ENCODE measurements around the gene MUC5AC.
"Not testable (repeated sequence)": the region's sequence is repeated elsewhere in the genome, so short reads cannot be mapped to it uniquely, and the experiment has no call there.

Gene MUC5AC

DNA sequence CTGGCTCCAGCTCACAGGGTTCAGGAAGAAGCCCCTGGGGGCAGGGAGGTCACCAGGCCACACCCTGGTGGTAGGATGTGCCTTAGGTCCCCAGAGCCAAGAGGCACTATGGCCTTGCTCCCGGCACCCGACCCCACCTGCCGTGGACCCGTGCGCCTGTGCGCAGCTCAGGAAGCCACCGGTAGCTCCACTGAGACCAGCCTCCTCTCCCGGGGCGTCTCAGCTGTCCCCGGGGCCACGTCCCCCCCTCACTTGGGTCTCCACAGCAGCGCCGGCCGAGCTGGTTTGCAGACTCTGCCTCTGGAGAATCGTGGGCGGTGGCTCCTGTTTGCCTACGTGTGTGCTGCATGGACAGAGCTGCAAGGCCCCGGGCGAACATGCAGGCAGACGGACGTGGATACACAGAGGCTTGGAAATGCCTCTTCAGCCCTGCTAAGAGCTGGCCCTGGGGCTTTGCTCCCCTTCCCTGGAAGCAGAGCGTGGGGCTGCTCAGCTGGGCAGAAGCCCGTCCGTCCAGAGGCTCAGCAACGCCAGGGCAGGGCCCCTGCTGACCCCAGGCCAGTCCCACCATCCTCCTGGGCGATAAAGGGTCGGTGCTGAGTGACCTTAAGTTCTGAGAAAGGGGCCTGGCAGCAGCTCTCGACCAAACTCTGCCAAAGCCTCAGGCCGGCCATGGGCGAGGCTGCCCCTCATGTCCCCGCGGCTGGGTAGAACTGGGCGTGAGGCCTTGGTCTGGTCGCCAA is 49.8 kb downstream of the MUC5AC start:
- DNase-seq (ENCODE audit: low spot score): no peak

DNA sequence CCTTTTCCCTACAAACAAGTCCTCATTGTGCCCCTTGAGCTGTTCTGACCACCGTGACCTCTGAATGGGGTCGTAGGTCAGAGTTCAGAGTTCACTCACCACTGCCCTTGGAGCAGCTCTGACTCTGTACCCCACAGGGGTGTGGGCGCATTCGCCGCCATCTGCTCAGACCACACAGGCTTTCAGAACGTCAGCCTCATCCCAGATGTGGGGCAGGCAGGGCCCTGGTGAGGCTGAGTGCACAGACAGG is 50.3 kb downstream of the MUC5AC start:
- no peak for DNase-seq (ENCODE audit: low spot score)

DNA sequence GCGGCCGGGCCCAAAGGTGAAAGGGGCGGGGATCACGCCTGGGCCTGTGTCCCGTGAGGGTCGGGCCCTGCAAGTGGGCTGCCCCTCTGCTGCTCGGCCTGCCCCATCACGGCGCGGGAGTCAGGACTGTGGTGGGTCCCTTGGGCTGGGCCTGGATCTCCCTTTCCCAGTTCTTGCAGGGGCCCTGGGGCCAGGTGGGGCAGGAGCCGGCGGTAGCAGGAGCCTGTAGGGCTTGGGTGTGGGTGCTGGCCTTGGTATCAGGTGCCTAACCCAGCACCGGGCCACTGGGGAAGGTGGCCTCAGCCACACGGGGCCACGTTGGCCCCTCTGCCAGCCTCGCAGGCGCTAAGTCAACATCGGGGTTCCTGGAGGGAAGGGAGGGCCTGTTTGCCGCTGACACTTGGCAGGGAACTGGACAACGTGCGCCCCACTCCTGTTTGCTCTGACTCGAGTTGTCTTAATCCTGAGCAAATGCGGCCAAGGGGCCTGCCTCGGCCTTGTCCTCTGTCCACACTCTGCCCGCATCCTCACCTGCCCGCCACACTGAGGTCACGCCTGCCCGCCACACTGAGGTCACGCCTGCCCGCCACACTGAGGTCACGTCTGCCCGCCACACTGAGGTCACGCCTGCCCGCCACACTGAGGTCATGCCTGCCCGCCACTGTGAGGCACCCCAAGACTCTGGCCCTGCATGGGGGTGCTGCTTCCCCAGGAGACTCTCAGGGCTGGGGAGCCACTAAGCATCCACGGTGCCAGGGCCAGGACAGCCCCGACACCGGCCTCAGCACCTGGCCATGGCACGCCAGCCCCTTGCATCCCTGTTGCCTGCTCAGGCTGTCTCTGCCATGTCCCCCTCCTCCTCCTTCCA is 50.9 kb downstream of the MUC5AC start:
- no peak for DNase-seq (ENCODE audit: low spot score)

DNA sequence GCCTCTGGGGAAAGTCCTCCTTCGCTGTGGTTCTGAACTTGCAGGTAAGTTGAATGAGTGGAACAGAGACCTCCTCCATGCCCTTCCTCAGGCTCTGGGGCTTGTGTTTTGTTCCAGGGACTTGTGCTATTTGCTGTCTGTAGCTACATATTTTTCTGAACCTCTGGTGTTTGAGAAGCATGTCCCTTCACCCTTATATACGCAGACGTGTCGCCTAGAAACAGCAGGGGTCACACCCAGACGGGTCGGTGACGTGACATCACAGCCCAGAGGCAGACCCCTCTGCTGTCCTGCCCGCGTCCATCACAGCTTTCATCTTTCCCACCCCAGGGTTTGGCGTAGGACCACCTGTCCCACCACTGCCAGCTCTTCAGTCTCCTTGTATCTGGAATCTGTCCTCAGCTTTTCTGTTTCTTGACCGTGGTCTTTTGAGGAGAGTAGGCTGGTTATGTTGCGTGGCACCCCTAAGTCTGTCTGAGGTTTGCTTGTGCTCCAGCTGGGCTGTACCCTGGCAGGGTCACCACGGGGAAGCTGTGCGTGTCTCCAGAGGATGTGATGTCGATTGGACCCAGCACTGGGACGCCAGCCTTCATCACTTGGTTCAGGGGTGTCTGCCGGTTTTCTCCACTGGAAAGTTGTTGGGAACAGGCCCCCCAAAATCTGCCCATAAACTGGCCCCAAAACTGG is 51.8 kb downstream of the MUC5AC start:
- DNase-seq (ENCODE audit: low spot score): no peak

DNA sequence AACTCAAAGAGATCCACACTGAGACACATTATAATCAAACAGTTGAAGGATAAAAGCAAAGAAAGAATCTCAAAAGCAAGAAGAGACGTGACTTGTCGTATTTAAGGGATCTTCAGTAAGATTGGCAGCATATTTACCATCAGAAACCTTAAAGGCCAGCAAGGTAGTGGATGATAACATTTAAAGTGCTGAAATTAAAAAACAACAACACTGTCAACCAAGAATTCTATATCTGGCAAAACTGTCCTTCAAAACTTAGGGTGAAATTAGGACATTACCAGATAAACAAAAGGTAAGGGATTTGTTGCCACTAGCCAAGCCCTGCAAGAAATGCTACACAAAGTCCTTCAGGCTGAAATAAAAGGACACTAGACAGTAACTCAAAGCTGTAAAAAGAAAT is 54.1 kb downstream of the MUC5AC start:
- DNase-seq (ENCODE audit: low spot score): no peak

DNA sequence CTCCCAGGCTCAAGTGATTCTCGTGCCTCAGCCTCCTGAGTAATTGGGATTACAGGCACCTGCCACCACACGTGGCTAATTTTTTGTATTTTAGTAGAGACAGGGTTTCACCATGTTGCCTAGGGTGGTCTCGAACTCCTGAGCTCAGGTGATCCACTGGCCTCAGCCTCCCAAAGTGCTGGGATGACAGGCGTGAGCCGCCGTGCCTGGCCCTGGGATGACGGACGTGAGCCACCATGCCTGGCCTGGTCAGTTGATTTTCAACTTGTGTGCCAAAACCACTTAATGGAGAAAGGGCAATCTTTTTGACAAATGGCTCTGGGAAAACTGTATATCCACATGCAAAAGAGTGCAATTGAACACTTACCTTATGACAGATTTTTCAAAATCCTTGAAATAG is 58.1 kb downstream of the MUC5AC start:
- not testable (repeated sequence) for DNase-seq (ENCODE audit: low spot score)

DNA sequence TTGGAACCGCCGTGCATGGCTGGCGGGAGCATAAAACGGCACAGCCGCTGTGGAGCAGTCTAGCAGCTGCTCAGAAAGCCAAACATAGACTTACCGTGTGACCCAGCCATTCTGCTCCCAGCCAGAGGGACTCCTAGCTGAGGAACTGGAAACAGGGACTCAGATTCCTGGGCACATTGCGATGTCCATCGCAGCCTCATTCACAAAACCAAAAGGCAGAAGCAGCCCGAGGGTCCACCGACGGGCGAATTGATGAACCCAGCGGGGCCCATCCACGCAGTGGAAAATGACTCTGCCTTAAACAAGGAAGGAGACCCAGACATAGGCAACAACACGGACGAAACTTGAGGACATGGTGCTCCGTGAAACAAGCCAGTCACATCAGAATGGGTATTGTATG is 59.4 kb downstream of the MUC5AC start:
- DNase-seq (ENCODE audit: low spot score): no peak

DNA sequence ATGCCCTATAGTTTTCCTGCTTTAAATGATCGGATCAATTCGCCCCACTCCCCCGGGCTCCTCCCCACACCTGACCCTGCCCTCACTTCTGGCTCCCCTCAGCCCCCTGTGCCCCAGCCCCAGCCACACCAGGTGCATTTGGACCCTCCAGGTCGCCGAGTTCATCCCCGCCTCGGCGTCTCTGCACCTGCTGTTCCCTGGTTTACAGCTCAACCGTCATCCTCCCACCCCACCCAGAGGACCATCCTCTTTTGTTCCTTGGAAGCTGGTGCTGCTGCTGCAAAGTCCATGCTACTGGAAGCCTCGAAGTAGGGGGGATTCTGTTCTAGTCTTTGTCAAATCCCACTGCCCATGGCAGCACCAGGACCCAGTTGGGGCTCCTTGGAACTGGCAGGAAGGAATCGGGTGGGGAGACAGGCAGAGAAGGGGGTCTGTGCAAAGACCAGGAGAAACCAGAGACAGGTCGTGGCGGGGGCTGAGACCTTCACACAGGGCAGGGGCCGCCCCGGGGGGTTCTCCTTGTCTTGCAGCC is 60.6 kb downstream of the MUC5AC start:
- no peak for DNase-seq (ENCODE audit: low spot score)

DNA sequence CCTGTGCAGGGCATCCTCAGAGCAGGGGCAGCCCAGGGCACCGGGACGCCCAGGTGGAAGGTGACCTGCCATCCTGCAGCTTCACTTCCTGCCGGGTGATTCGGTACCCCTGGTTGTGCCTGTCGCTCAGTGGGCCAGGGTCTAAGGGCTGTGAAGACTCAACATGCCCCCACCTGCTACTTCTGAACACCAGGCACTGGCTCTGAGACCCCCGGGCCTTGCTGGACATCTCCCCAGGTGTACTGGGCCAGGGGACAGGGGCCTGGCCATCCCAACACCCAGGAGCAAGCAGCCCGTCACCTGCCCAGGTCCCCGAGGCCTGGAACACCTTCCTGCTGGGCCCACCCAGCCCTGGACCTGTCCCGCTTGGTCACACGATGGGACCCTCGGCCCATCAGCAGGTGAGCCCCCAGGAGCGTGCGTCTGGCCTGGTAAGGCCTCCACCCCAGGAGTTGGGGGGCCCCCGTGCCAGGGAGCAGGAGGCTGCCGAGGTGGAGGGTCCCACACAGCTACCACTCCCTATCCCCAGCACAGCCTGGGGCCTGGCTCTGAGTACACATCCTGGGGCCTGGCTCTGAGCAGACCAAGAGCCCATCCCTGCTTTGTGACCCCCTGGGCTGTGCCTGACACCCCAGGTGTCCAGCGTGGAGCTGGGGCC is 61.2 kb downstream of the MUC5AC start:
- DNase-seq (ENCODE audit: low spot score): no peak

DNA sequence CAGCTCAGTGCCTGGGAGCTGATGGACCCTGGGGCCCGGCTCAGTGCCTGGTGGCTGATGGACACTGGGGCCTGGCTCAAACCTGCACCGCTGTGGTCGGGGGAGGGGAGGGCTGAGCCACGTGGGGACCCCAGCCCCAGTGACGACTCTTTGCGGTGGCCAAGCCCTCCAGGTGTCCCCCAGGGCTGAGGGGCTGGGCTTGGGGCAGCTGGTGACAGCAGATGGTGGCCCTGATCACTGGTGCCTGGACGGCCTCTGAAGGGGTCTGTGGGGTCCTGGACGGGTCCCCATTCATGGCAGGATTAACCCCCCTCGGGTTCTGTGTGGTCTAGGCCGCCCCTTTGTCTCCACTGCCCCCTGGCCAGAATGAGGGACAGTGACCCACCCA is 61.7 kb downstream of the MUC5AC start:
- DNase-seq (ENCODE audit: low spot score): no peak

DNA sequence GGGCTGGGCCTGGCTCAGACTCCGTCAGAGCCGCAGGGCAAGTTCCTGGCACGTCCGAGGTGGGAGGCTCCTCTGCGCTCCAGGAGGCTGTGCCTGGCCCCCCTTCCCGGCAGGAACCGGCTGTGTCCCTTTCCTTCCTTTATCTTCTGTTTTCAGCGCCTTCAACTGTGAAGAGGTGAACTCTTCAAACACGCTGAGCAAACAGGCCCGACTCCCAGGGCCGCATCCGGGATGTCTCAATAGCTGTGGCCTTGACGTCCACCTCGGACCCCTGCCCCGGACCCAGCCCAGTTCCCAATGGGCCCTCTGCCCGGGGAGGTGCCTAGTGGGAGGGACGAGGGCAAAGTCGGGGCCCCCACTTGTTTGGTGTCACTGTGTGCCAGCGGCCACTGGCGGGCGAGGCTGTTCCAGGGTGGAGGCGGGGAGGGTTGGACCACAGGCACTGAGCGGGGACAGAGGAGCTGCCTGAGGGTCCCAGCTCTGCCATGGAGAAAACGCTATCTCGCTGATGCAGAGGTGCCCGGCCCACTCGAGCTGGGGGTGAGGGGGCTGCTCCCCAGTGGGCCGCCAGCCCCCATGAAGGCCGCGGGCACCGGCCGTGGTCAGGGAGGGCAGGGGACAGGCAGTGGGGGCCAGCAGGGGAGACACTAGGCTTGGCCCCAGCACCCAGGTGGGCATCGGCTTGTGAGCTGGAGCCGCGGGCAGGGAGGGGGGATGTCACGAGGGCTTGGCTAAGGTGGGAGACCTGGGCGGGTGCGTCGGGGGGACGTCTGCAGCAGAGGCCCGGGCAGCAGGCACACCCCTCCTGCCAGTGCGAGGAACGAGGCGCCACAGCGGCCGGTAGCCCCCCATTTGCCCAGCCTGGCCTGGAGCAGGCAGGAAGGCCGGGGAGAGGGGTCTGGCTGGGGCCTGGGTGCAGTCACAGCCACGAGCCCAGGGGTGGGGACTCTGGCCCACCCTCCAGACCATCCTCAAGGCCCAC is 62.4 kb downstream of the MUC5AC start:
- DNase-seq (ENCODE audit: low spot score): no peak

DNA sequence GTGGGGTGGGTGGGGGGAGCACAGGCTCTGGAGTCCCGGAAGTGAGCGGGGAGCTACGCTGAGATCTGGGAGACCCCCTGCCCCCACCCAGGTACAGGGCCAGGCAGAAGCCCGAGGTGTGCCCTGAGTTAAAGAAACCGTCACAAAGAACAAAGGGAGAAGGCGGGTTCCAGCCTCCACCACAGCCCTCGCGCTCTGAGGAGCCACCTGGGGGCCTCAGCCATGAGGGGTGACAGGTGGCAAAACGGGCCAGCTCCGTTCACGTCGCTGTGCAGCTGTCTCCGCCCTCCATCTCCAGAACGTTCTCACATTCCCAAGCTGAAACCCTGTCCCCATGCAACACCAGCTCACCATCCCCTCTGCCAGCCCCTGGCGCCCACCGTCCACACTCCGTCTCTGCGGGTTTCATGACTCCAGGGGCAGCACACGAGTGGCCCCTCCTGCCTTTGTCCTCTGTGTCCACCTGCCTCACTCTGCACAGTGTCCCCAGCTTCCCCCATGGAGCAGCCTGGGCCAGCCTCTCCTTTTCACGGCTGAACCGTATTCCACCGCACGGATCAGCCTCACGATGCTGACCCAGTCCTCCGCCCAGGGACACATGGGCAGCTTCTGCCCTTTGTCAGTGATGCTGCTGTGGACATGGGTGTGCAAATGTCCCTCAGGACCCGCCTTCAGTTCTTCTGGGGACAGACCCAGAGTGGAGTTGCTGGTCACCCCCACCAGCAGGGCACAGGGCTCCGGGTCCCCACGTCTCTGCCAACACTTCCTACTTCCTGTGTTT is 63.4 kb downstream of the MUC5AC start:
- DNase-seq (ENCODE audit: low spot score): no peak

DNA sequence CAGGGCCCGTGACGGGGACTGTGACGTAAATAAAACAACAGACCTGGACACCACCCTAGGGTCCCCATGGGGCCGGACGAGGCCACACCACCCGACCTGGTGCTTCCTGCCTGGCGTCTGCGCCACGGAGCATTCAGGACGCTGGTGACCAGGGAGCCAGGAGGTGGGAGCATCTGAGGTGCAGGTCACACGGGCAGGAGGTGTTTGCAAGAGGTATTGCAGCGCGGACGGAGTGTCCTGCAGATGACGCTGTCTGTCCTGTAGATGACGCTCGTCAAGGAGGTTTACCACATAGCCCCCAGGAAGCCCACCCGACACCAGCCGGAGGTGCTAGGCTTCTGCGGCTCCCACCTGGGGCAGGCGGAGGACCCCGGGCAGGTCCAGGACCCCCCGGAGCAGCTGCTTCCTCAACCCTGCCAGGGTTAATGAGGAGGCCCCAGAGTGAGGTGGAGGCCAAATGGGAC is 64.1 kb downstream of the MUC5AC start:
- DNase-seq (ENCODE audit: low spot score): no peak

DNA sequence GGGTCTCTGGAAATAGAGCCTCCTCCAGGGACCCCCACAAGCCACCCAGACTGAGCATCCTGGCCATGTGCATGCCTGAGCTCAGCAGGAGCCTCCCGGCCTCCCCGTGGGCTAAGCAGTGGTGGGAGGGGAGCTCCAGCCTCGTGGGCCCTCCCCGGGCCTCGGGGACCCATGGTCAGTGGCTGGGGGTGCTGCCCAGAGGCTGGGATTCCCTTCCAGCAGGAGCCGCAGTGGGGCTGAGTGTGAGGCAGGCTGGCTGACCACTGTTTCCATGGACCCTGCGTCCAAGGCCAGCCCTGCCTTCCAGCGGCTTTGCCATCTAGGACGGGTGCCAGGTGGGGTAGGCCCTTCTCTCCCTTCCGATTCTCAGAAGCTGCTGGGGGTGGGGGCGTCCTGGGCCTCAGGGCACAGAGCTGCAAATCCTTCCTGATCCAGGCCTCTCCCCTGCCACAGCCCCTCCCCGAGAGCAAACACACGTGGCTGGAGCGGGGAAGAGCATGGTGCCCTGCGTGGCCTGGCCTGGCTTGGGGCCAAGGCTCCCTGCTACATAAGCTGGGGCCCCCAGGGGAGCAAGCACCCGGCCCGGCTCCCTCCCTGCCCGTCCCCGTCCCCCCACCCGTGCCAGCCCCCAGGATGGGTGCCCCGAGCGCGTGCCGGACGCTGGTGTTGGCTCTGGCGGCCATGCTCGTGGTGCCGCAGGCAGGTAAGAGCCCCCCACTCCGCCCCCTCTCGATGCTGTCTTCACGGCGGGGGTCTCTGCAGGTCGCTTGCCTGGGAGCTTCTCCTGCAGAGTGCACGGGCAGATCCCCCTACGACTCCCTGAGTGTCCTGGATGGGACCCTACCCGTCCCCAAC is 65.0 kb downstream of the MUC5AC start, which contains the start of gene MUC5B:
Gene MUC5B, plus strand, starts transcription at position 576 of the 855 bp plus-strand sequence. Its CDS starts 58 bp downstream, at position 634.
- no peak for DNase-seq (ENCODE audit: low spot score)

DNA sequence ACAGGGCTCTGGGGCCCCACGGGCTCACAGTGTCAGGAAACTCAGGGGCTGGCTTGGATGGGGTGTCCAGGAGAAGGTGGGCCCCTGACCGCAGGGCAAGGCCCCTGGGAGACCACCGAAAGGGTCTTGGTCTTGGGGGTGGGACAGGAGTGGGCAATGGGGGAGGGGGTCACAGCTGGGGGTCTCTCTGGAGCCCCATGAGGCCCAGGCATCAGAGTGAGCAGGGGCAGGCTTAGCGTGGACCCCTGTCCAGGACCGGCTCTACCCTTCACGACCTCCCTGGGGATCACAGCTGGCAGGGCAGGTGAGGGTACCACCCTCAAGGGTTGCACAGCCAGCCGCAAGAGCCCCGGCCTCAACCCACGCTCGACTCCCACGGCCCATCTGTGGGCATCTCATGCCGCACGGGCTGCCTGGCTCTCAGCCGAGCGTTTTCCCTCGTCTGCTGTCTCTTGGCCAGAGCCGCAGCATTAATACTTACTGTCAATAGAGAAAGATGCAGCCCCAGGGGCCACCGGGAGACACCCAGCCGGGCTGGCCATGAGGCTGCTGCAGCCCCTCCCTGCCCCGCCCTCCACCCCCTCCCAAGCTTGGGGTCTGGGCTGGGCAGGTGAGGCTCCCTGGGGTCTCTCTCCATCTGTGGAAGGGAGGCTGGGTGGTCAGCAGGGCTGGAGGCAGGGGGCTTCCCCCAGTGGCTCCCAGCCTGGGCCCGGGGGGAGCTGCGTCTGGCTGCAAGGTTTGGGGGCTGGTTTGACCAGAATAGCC is 65.8 kb downstream of the MUC5AC start:
- DNase-seq (ENCODE audit: low spot score): no peak

DNA sequence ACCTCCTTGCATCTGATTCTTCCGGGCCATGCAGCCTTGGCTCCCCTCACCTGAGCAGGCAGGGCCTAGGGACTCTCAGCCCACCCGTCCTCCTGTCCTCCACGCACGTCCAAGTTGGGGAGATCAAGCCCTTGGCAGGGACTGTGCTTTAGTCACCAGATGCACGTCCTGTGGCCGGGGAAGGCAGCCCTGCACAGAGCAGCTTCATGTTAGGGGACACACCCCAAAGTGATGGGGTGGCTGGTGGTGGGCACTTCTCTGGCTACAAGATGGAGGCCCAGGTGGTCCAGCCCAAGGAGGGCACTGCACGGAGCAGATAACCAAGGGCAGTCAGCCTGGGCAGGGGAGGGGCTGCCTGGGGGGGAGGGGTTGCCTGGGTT is 66.3 kb downstream of the MUC5AC start:
- no peak for DNase-seq (ENCODE audit: low spot score)

DNA sequence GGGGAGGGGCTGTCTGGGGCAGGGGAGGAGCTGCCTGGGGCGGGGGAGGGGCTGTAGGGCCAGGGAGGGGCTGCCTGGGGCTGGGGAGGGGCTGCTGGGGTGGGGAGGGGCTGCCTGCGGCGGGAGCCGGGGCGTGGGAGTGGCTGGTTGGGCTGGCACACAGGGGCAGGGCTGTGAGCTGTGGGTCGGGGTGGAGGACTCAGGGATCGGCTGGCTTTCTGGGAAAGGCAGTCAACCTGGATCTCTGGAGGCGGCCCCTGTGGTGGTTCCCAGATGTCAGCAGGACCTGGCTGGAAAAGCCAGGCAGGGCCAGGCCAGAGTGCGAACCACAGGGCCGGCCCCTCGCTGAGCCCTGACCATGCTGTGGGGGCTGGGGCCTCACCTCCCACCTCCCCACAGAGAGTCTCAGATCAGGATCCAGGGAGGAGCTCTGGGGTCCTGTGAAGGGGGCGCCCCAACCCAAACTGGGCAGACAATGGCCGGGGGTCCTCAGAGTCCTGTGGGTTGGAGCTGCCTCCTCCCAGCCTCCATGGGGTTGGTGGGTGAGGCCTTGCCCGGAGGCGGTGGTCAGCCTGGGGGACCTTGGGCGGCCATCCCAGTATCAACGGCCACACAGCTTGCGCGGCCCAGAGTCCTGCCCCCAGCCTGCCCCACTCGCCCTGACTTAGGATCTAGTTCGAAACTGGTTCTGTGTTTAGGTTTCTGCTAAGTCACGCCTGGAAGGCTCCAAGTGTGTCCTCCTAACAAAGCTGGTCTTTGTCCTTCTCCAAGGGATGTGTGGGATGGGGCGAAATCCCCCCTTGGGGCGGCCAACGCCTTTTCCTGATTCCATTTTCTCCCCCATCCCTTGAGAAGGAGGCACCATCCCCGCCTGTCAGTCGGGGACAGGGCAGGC is 67.0 kb downstream of the MUC5AC start:
- DNase-seq (ENCODE audit: low spot score): no peak

Measured in AG08396 (cell line).